Measurements from ENCODE around the gene ATP5PB. TPM values are rescaled to one million over a fixed set of nuclear protein-coding genes. Genes with fewer than 3 reads are reported as not detected.

Gene ATP5PB

GRCh38 chr1:111507411-111508201 lies 58.3 kb downstream of the ATP5PB start:
- H2AFZ ChIP-seq (ENCODE audit: low read length) = peak overlapping the region; percentile 84
- peak overlapping the region; percentile 22 for H4K91ac ChIP-seq (ENCODE audit: low read depth, low read length, poor library complexity)
- H3K79me1 ChIP-seq (ENCODE audit: low read depth, low read length) = no peaks in the 10 kb centered on the region
- H3K4me3 ChIP-seq (ENCODE audit: low read length in 2 of 2) = peak overlapping the region; percentile 9 to 60
- peak; percentile 55 for DNase-seq (ENCODE audit: low spot score)
- no peak overlapping the region for H2BK15ac ChIP-seq (ENCODE audit: low read length)
- no CpG with 5 or more reads among the region's 15 CpGs for WGBS, 2 donors (ENCODE audit: extremely low coverage in 2 of 2, insufficient read length in 2 of 2, insufficient replicate concordance in 1 of 2)
- H3K27me3 ChIP-seq (ENCODE audit: control insufficient read depth in 3 of 3, insufficient read depth in 3 of 3, low read depth in 1 of 3, low read length in 3 of 3) = peaks cover 0 to 2% (median 2%) of the 10 kb centered on the region in 3 experiments
- H3K9me3 ChIP-seq (replicated peaks in 1 of 2; ENCODE audit: control insufficient read depth in 2 of 2, insufficient read depth in 1 of 2, low read depth in 1 of 2, low read length in 2 of 2) = no peaks in the 10 kb centered on the region
- peaks cover 0 to 10% of the 10 kb centered on the region in 2 donors for H3K4me1 ChIP-seq (ENCODE audit: control insufficient read depth in 2 of 2, insufficient read depth in 1 of 2, low read depth in 1 of 2, low read length in 2 of 2)
- peak overlapping the region; percentile 76 for H3K9ac ChIP-seq (ENCODE audit: low read depth, low read length, poor library complexity)
- peak overlapping the region; percentile 78 for H3K18ac ChIP-seq (ENCODE audit: low read length)
- H2BK5ac ChIP-seq (ENCODE audit: low read length) = peak overlapping the region; percentile 43
- H3K4me2 ChIP-seq (ENCODE audit: insufficient read depth, low read length, poor library complexity, severe bottlenecking) = peak overlapping the region; percentile 75
- peak overlapping the region; percentile 52 for H3K23ac ChIP-seq (ENCODE audit: low read depth, low read length, poor library complexity)
- H3K27ac ChIP-seq (replicated peaks; ENCODE audit: low read length) = peak overlapping the region; percentile 56
- no peak overlapping the region for H4K8ac ChIP-seq (ENCODE audit: low read depth, low read length)
- H3K14ac ChIP-seq (ENCODE audit: low read length) = no peak overlapping the region
- no peak overlapping the region for H2BK120ac ChIP-seq (ENCODE audit: low read depth, low read length)
- H3K4ac ChIP-seq (ENCODE audit: low read length) = no peak overlapping the region
- no peaks in the 10 kb centered on the region for H3K36me3 ChIP-seq (replicated peaks in 1 of 2; ENCODE audit: control insufficient read depth in 2 of 2, insufficient read depth in 2 of 2, low read length in 2 of 2)
- no peak overlapping the region for H2AK5ac ChIP-seq (ENCODE audit: low read depth, low read length)
- no peak overlapping the region for H2BK12ac ChIP-seq (ENCODE audit: low read length)

- no peak overlapping the region for H3K4me2 ChIP-seq (ENCODE audit: insufficient read depth, low read length, poor library complexity, severe bottlenecking)
Measured at GRCh38 chr1:111509997-111510375, 60.7 kb downstream of the ATP5PB start.

GRCh38 chr1:111511370-111511769 lies 62.1 kb downstream of the ATP5PB start:
- Histone ChIP-seq H3K36me3 (replicated peaks in 1 of 2; ENCODE audit: control insufficient read depth in 2 of 2, insufficient read depth in 2 of 2, low read length in 2 of 2) (no peaks in the 10 kb centered on the region), H3K18ac (ENCODE audit: low read length) (no peak overlapping the region), H4K91ac (ENCODE audit: low read depth, low read length, poor library complexity) (no peak overlapping the region), H3K79me1 (ENCODE audit: low read depth, low read length) (no peaks in the 10 kb centered on the region), H2AK5ac (ENCODE audit: low read depth, low read length) (no peak overlapping the region), H2AFZ (ENCODE audit: low read length) (no peak overlapping the region), H3K4ac (ENCODE audit: low read length) (no peak overlapping the region), H2BK120ac (ENCODE audit: low read depth, low read length) (no peak overlapping the region), H3K27ac (replicated peaks; ENCODE audit: low read length) (no peak overlapping the region), H2BK5ac (ENCODE audit: low read length) (no peak overlapping the region), H3K9ac (ENCODE audit: low read depth, low read length, poor library complexity) (no peak overlapping the region), H2BK12ac (ENCODE audit: low read length) (no peak overlapping the region), H4K8ac (ENCODE audit: low read depth, low read length) (no peak overlapping the region), H3K23ac (ENCODE audit: low read depth, low read length, poor library complexity) (no peak overlapping the region), H3K9me3 (replicated peaks in 1 of 2; ENCODE audit: control insufficient read depth in 2 of 2, insufficient read depth in 1 of 2, low read depth in 1 of 2, low read length in 2 of 2) (no peaks in the 10 kb centered on the region), H3K14ac (ENCODE audit: low read length) (no peak overlapping the region), H3K4me2 (ENCODE audit: insufficient read depth, low read length, poor library complexity, severe bottlenecking) (no peak overlapping the region), H3K27me3 (ENCODE audit: control insufficient read depth in 3 of 3, insufficient read depth in 3 of 3, low read depth in 1 of 3, low read length in 3 of 3) (peaks cover 0 to 1% (median 0%) of the 10 kb centered on the region in 3 experiments), H3K4me3 (ENCODE audit: low read length in 2 of 2) (no peak overlapping the region), H2BK15ac (ENCODE audit: low read length) (no peak overlapping the region), H3K4me1 (ENCODE audit: control insufficient read depth in 2 of 2, insufficient read depth in 1 of 2, low read depth in 1 of 2, low read length in 2 of 2) (peaks cover 0 to 10% of the 10 kb centered on the region in 2 donors)
- WGBS, 2 donors (ENCODE audit: extremely low coverage in 2 of 2, insufficient read length in 2 of 2, insufficient replicate concordance in 1 of 2) = no CpG with 5 or more reads among the region's 3 CpGs
- no peak for DNase-seq (ENCODE audit: low spot score)

More at GRCh38 chr1:111509997-111510375, 60.7 kb downstream of the ATP5PB start:
- Histone ChIP-seq H3K9ac (ENCODE audit: low read depth, low read length, poor library complexity) (no peak overlapping the region), H2AK5ac (ENCODE audit: low read depth, low read length) (no peak overlapping the region), H3K4me3 (ENCODE audit: low read length in 2 of 2) (no peak overlapping the region), H3K23ac (ENCODE audit: low read depth, low read length, poor library complexity) (no peak overlapping the region), H2BK15ac (ENCODE audit: low read length) (no peak overlapping the region), H3K9me3 (replicated peaks in 1 of 2; ENCODE audit: control insufficient read depth in 2 of 2, insufficient read depth in 1 of 2, low read depth in 1 of 2, low read length in 2 of 2) (no peaks in the 10 kb centered on the region), H3K4me1 (ENCODE audit: control insufficient read depth in 2 of 2, insufficient read depth in 1 of 2, low read depth in 1 of 2, low read length in 2 of 2) (peaks cover 0 to 10% of the 10 kb centered on the region in 2 donors), H3K27ac (replicated peaks; ENCODE audit: low read length) (no peak overlapping the region), H3K4ac (ENCODE audit: low read length) (no peak overlapping the region), H2BK120ac (ENCODE audit: low read depth, low read length) (no peak overlapping the region), H3K79me1 (ENCODE audit: low read depth, low read length) (no peaks in the 10 kb centered on the region), H3K27me3 (ENCODE audit: control insufficient read depth in 3 of 3, insufficient read depth in 3 of 3, low read depth in 1 of 3, low read length in 3 of 3) (no peaks in the 10 kb centered on the region), H3K36me3 (replicated peaks in 1 of 2; ENCODE audit: control insufficient read depth in 2 of 2, insufficient read depth in 2 of 2, low read length in 2 of 2) (no peaks in the 10 kb centered on the region), H4K8ac (ENCODE audit: low read depth, low read length) (no peak overlapping the region), H2BK5ac (ENCODE audit: low read length) (no peak overlapping the region), H4K91ac (ENCODE audit: low read depth, low read length, poor library complexity) (no peak overlapping the region), H2BK12ac (ENCODE audit: low read length) (no peak overlapping the region), H3K18ac (ENCODE audit: low read length) (no peak overlapping the region), H2AFZ (ENCODE audit: low read length) (peak overlapping the region; percentile 24), H3K14ac (ENCODE audit: low read length) (no peak overlapping the region)
- DNase-seq (ENCODE audit: low spot score) = no peak
- no CpG with 5 or more reads among the region's 3 CpGs for WGBS, 2 donors (ENCODE audit: extremely low coverage in 2 of 2, insufficient read length in 2 of 2, insufficient replicate concordance in 1 of 2)

Small RNAs within 50 kb of the gene (small RNA-seq; reads per million reads assigned to genes)
- gene RF00019 (ENCODE audit: insufficient read depth) (not detected), gene RNU6-792P (ENCODE audit: insufficient read depth) (not detected)
